Spinal cord (tissue), 10 donors: Measurements from ENCODE around the gene DEPDC5. TPM values are rescaled to one million over a fixed set of nuclear protein-coding genes. Genes with fewer than 3 reads are reported as not detected.
"Not testable (repeated sequence)": the region's sequence is repeated elsewhere in the genome, so short reads cannot be mapped to it uniquely, and the experiment has no call there.

Experiments used
- DNase-seq, 6 donors: peaks; one replicate each; pipeline versions ENCODE4 v3.0.0 to v3.0.0-alpha.2; 2013 to 2015; ENCODE audit warnings: low spot score in 6 of 6, low read depth in 4 of 6
- H3K27ac ChIP-seq: one replicate; pipeline ENCODE4 v1.5.1; 2013; ENCODE audit warnings: low read depth, low read length, control low read depth
- H3K27me3 ChIP-seq: one replicate; pipeline ENCODE4 v1.6.1; 2013; ENCODE audit warnings: low read length; ENCODE audit not compliant: control insufficient read depth, insufficient read depth
- H3K36me3 ChIP-seq: one replicate; pipeline ENCODE4 v1.6.1; 2013; ENCODE audit warnings: low read length; ENCODE audit not compliant: control insufficient read depth, insufficient read depth
- H3K4me1 ChIP-seq: one replicate; pipeline ENCODE4 v1.6.1; 2013; ENCODE audit warnings: low read length; ENCODE audit not compliant: control insufficient read depth, insufficient read depth
- H3K4me3 ChIP-seq: one replicate; pipeline ENCODE4 v1.5.1; 2013; ENCODE audit warnings: low read depth, low read length, control low read depth
- H3K9me3 ChIP-seq: one replicate; pipeline ENCODE4 v1.6.1; 2013; ENCODE audit warnings: low read length; ENCODE audit not compliant: control insufficient read depth, insufficient read depth
- WGBS: methylation state at CpG from one replicate; pipeline ENCODE4 v1.1.5; 2013; ENCODE audit warnings: missing lambda C conversion rate; ENCODE audit not compliant: insufficient coverage; 5-methylcytosine and 5-hydroxymethylcytosine counted together
- long read RNA-seq, 4 donors: transcript quantifications; one replicate each; lab custom pipeline, GENCODE V29; 2026
- polyA plus RNA-seq, 2 donors: library from polyadenylated mRNA; unstranded; fragments of 120-200 nt; gene quantifications; one replicate each; pipeline ENCODE4 v1.2.1, GENCODE V29; 2013; ENCODE audit not compliant: insufficient read length in 2 of 2
- total RNA-seq, 2 donors: library from RNA; depleted of rRNA in 1 of 2; stranded (reverse); fragments of 120-200 nt in 1 of 2; fragments of >200 nt in 1 of 2; gene quantifications; one replicate each; pipeline versions ENCODE4 v1.2.3 to v1.2.4, GENCODE V29; 2013 to 2014
- donor health status: healthy.

DEPDC5 gene
- total RNA-seq (10 to 100 TPM; 15.2 to 19.9 TPM), polyA plus RNA-seq (10 to 100 TPM; 17.9 to 18.5 TPM)
- long read RNA-seq, donor 1, result 0 reads
- long read RNA-seq, donor 2, result 0 reads
- long read RNA-seq, donor 3, result 0 reads
- long read RNA-seq, donor 4, result 0 reads

GRCh38 chr22:31753634-31754501 lies at the start of gene DEPDC5:
Gene DEPDC5, plus strand, starts transcription at chr22:31754019. Its CDS starts 903 bp downstream, at chr22:31754922.
- WGBS, result under 1% methylated on average over 56 of the region's 65 CpGs
- Histone ChIP-seq H3K4me3 (peak within 1 kb of the TSS; percentile 91), H3K4me1 (peaks cover 26% of the 10 kb centered on the region), H3K36me3 (peaks cover 8% of the 10 kb centered on the region), H3K9me3 (no peaks in the 10 kb centered on the region), H3K27ac (peak within 1 kb of the TSS; percentile 97), H3K27me3 (no peaks in the 10 kb centered on the region)
- peak; percentile 93 to 98 (median 96) for DNase-seq

GRCh38 chr22:31707519-31707918 lies 46.3 kb upstream of the DEPDC5 start:
- DNase-seq, result no peak
- H3K4me1 ChIP-seq, result no peaks in the 10 kb centered on the region
- H3K36me3 ChIP-seq, result peaks cover 60% of the 10 kb centered on the region
- H3K4me3 ChIP-seq, result no peak overlapping the region
- no peak overlapping the region for H3K27ac ChIP-seq
- no peaks in the 10 kb centered on the region for H3K27me3 ChIP-seq
- no peaks in the 10 kb centered on the region for H3K9me3 ChIP-seq
- WGBS, result no CpG with 5 or more reads among the region's 8 CpGs

- 100% methylated on average over 2 of the region's 12 CpGs for WGBS
- H3K27ac ChIP-seq, H3K27me3 ChIP-seq, H3K4me1 ChIP-seq, H3K4me3 ChIP-seq, H3K9me3 ChIP-seq, DNase-seq: not testable (repeated sequence)
- peaks cover 34% of the 10 kb centered on the region for H3K36me3 ChIP-seq
Measured at GRCh38 chr22:31711226-31711625, 42.6 kb upstream of the DEPDC5 start.

- Histone ChIP-seq H3K27me3 (no peaks in the 10 kb centered on the region), H3K4me1 (no peaks in the 10 kb centered on the region), H3K27ac (no peak overlapping the region), H3K4me3 (no peak overlapping the region), H3K9me3 (no peaks in the 10 kb centered on the region), H3K36me3 (peaks cover 20% of the 10 kb centered on the region)
- 95% methylated on average over 5 of the region's 5 CpGs for WGBS
- no peak for DNase-seq
Measured at GRCh38 chr22:31715147-31715778, 38.6 kb upstream of the DEPDC5 start.

- Histone ChIP-seq H3K4me3 (no peak overlapping the region), H3K27me3 (no peaks in the 10 kb centered on the region), H3K9me3 (no peaks in the 10 kb centered on the region), H3K27ac (no peak overlapping the region), H3K36me3 (peaks cover 11% of the 10 kb centered on the region), H3K4me1 (no peaks in the 10 kb centered on the region)
- no peak for DNase-seq
- WGBS, result 90% methylated on average over 4 of the region's 7 CpGs
Measured at GRCh38 chr22:31719850-31720471, 33.9 kb upstream of the DEPDC5 start.

GRCh38 chr22:31723723-31724122 lies 30.1 kb upstream of the DEPDC5 start:
- Histone ChIP-seq H3K4me3 (no peak overlapping the region), H3K4me1 (no peaks in the 10 kb centered on the region), H3K27me3 (no peaks in the 10 kb centered on the region), H3K36me3 (peaks cover 14% of the 10 kb centered on the region), H3K27ac (no peak overlapping the region), H3K9me3 (no peaks in the 10 kb centered on the region)
- WGBS, result 70% methylated on average over 4 of the region's 5 CpGs
- DNase-seq, result no peak

- H3K4me1 ChIP-seq, result peaks cover 3% of the 10 kb centered on the region
- peaks cover 12% of the 10 kb centered on the region for H3K36me3 ChIP-seq
- 93% methylated on average over 3 of the region's 3 CpGs for WGBS
- H3K4me3 ChIP-seq, result no peak overlapping the region
- H3K27me3 ChIP-seq, result no peaks in the 10 kb centered on the region
- no peaks in the 10 kb centered on the region for H3K9me3 ChIP-seq
- DNase-seq, result no peak
- no peak overlapping the region for H3K27ac ChIP-seq
Measured at GRCh38 chr22:31726692-31727091, 27.1 kb upstream of the DEPDC5 start.

GRCh38 chr22:31728857-31729256 lies 25.0 kb upstream of the DEPDC5 start:
- H3K27ac ChIP-seq, result no peak overlapping the region

GRCh38 chr22:31730344-31730711 lies 23.5 kb upstream of the DEPDC5 start:
- Histone ChIP-seq H3K4me3 (no peak overlapping the region), H3K4me1 (peaks cover 3% of the 10 kb centered on the region), H3K27ac (no peak overlapping the region), H3K27me3 (no peaks in the 10 kb centered on the region), H3K9me3 (no peaks in the 10 kb centered on the region), H3K36me3 (peaks cover 6% of the 10 kb centered on the region)
- WGBS, result 93% methylated on average over 6 of the region's 8 CpGs
- no peak for DNase-seq

More at GRCh38 chr22:31728857-31729256, 25.0 kb upstream of the DEPDC5 start:
- no peaks in the 10 kb centered on the region for H3K9me3 ChIP-seq
- H3K4me1 ChIP-seq, result peaks cover 3% of the 10 kb centered on the region
- H3K27me3 ChIP-seq, result no peaks in the 10 kb centered on the region
- H3K36me3 ChIP-seq, result peaks cover 16% of the 10 kb centered on the region
- no peak for DNase-seq
- 83% methylated on average over 1 of the region's 4 CpGs for WGBS
- H3K4me3 ChIP-seq, result no peak overlapping the region
